Activated CD4-positive, alpha-beta T cell treated with anti-CD3 and anti-CD28 coated beads for 24 hours (primary cell): ENCODE measurements around the gene MRE11.
"Not testable (repeated sequence)": the region's sequence is repeated elsewhere in the genome, so short reads cannot be mapped to it uniquely, and the experiment has no call there.

Experiments
- DNase-seq, 2 donors: peaks; one replicate each; pipeline ENCODE4 v3.0.0-alpha.2; 2020; ENCODE audit warnings: low read depth in 2 of 2

Gene MRE11

DNA sequence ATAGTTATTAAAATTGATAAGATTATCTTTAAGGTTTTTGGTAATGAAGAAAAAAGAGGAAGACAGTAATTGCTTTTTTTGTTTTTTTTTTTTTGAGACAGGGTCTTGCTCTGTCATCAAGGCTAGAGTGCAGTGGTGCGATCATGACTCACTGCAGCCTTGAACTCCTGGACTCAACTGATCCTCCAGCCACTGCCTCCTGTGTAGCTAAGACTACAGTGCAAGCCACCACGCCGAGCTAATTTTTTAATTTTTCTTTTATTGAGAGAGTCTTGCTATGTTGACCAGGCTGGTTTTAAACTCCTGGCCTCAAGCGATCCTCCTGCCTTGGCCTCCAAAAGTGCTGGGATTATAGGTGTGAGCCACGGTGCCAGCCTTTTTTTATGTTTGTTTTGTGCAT is 12.9 kb upstream of the MRE11 start:
- DNase-seq: not testable (repeated sequence)

- no peak for DNase-seq
These were observed 11.1 kb upstream of the MRE11 start for GRCh38 chr11:94504689-94505293.

DNA sequence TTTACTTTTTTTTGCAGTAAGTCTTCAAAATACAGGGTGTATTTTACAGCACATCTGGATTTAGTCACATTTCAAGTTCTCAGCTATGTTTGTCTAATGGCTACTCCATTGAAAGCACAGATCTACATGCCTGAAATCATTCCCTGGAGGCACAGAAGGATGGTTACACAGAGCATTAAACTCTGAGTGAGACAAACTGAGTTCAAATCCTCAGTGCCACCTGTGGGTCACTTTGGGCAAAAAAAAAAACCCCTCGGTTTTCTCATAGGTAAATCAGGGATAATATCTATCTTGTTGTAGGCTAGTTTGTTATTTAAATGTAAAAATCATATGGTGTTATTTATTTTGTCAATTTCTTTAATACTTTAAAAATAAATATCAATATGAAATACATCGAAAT is 7.9 kb upstream of the MRE11 start:
- DNase-seq: no peak

DNA sequence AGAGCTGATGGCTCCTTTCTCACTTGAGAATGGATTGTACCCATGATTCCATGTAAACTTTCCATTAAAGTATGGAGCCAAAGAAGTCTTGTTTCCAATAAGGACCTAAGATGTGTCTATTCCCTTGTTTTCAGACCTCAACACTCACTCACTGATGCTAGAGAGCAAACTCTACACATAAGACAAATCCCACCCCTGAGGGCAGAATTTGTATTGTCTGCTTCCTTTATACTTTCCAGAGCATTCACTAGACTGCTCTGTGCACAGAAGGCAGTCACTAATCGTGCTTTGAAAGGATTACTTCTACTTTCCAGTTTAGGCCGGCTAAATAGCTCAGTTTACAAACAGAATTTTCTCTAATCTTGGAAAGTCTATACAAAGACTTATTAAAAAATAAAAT is 6.5 kb upstream of the MRE11 start:
- no peak for DNase-seq

DNA sequence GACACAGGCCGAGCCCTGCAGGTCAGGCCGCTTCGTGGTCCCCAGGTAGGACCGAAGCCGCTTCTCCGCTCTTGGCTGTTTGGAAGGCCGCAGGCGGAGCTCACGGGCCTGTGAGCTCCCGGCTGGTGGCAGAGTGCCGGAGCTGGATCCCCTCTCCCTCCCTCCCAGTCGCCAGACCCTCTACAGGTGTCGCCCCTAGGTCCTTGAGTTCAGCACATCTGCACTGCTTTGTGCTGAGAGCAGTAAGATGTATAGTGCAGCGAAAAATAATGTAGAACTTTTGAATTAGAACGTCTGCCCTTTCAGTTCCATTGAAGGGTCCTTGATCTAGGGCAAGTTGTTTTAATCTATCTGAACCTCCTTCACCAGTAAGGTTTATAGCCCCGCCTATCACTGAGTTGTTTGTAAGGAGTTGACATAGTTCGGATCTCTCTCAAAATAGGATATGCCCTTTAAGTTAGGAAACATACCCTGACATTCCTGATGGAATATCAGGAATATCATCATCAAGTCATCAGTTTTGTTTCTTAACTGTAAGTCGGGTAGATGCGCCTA is 559 bp upstream of the MRE11 start:
- no peak for DNase-seq

DNA sequence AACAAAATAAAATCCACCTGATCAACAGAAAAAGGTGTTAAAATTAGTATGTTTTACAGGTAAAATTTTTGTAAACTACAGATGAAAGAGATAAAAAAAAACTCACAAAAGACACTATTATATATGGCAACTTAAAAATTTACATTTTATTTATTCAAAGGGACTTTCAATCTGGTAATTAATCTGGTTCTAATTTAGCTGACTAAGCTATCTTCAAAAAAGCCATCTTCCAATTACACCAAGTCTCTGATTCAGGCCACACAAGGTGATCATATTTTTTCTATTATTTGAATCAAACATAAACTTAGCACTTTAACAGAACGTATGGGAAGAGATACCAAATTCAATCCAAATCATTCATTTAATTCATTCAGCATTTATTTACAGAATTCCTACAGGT is 7.6 kb downstream of the MRE11 start:
- no peak for DNase-seq

DNA sequence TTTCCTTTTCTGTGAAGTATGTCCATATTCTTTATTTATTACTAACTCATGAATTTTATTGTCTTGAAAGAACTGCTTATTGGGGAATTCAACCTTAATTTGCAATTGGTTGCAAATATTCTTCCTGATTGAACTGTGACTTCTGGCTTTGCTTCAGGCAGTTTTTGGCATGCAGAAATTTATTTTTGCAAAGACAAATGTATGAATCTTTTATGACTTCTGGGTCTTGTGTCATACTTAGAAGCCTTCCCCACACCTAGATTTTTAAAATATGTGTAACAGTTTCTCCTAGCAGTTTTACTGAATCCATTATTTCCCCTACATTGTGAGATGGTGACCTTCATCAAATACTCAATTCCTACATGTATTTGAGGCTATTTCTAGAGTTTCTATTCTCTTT is 12.3 kb downstream of the MRE11 start:
- no peak for DNase-seq

DNA sequence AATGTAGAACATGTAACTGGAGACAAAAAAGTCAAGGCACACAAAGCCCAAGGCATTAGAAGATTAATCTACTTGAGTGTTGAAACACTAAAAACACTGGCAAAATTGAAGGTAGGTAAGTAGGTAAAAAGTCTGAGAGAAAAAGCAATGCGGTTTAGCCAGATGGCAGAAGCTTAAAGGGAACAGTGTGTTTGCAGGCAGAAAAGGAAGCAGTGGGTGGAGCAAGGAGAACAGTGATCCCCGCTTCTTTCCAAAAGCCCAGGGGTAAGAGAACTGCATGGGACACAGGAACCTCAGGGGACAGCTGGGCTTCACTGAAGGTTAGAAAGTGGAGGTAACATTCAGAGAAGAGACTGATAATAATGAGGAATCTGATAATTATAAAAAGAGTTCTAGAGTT is 16.0 kb downstream of the MRE11 start:
- no peak for DNase-seq

- DNase-seq: no peak
These were observed 20.5 kb downstream of the MRE11 start for GRCh38 chr11:94472916-94473799.

GRCh38 chr11:94469416-94469815 is 24.2 kb downstream of the MRE11 start:
- no peak for DNase-seq

- DNase-seq: no peak
These were observed 34.1 kb downstream of the MRE11 start for GRCh38 chr11:94459576-94459975.

DNA sequence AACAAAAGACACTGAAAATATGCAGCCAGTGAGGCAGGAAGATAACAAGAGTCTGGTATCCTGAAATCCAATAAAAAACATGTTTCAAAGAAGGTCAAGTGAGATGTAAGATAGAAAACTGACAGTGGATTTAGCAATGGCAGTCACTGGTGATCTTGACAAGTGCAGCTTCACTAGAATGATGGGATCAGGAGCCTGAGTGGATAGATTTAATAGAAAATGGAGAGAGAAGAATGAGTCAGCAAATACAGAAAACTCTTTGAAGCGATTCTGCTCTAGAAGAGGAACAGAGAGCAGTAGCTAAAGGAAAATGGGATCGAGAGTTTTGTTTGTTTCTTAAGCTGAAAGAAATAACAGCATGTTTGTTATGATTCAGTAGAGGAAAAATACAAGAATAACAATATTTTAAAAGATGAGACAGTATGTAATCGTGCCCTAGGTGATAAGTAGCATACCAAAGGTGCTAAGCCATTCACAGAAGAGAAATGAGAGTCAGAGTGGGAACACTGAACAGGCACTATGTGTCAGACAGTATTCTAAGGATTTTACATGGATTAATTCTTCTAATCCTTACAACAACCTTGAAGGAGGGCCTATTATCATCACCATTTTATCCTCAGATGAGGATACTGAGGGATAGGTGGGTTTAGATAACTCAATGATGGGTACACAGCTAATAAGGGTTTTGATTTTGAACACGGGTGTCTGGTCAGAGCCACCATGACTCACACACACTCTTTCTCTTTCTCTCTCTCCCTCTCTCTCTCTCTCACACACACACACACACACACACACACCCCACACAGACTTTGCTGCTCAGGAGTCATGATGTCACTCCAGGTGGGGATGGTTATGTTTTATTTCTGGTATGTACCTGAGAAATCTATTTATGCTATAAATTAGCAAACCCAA is 36.3 kb downstream of the MRE11 start:
- no peak for DNase-seq

DNA sequence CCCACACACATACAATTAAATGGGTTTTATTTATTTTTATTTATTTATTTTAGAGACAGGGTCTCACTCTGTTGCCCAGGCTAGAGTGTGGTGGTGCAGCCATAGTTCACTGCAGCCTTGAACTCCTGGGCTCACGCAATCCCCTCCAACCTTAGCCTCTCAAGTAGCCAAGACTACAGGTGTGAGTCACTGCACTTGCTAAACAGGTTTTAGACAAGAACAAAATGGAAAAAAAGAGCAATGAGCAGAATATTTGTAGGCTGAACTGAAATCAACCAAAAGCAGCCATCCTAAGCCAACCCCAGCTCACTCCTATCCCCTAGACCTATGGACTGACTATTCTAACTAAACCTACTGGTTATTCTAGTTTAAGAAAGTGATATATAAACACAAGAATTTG is 37.8 kb downstream of the MRE11 start:
- no peak for DNase-seq

DNA sequence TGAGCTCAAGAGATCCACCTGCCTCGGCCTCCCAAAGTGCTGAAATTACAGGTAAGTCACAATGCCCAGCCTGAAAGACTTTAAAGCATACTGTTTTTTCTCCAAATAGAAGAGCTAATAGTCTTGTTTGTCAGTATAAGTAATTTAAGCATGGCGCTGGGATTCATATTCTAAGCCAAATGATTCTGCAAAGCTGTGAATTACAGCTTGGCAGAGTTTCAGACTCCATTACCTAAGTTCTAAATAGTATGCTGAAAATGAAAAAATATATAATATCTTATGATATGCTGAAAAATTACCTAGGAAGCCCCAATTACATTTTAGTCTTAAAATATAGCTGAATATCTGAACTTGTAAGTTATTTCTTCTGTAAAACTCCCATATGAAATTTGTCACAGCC is 39.3 kb downstream of the MRE11 start:
- DNase-seq: no peak

DNA sequence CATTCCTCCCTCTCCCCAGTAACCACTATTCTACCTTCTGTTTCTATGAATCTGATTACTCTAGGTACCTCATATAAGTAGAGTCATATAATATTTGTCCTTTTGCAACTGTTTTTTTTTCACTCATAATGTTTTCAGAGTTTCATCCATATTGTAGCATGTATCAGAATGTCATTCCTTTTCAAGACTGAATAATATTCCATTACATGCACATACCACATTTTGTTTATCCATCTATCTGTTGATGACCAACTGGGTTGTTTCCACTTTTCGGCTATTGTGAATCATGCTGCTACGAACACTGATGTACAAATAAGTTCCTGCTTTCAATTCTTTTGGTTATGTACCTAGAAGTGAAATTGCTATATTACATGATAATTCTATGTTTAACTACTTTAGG is 40.7 kb downstream of the MRE11 start:
- no peak for DNase-seq

DNA sequence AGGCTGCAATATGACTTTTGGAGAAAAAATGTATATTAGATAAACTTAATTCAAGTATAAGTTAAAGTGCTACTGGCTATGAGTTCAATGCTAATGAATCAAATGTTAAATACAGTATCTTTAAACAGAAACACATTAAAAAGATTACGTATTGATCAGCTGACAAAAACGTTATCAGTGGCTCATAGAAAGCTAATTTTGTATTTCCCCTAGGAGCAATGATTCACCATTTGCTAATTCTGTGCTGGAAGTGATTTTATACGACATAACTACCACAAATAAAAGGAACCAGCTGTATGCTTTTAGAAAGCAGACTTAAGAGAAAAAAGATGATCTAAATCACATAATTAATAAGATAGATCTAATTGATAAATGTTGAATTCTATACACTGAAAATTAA is 43.6 kb downstream of the MRE11 start:
- DNase-seq: no peak

DNA sequence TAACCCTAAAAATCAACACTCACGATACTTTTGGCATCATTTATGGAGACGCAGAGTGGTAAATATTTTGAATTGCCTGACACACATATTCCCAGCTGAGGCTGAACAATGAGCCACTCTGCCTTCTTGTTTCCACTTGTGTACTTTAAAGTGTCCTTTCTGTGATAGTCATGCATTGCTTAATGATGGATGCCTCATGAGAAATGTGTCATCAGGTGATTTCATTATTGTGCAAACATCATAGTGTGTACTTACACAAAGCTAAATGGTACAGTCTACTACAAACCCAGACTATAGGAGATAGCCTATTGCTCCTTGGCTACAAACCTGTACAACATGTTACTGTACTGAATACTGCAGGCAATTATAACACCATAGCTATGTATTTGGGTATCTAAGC is 44.2 kb downstream of the MRE11 start:
- DNase-seq: no peak

GRCh38 chr11:94449029-94449428 is 44.6 kb downstream of the MRE11 start:
- DNase-seq: no peak

- no peak for DNase-seq
These were observed 46.5 kb downstream of the MRE11 start for GRCh38 chr11:94447149-94447548.

GRCh38 chr11:94445641-94446040 is 48.0 kb downstream of the MRE11 start:
- no peak for DNase-seq

GRCh38 chr11:94433049-94433448 is 60.6 kb downstream of the MRE11 start:
- no peak for DNase-seq

DNA sequence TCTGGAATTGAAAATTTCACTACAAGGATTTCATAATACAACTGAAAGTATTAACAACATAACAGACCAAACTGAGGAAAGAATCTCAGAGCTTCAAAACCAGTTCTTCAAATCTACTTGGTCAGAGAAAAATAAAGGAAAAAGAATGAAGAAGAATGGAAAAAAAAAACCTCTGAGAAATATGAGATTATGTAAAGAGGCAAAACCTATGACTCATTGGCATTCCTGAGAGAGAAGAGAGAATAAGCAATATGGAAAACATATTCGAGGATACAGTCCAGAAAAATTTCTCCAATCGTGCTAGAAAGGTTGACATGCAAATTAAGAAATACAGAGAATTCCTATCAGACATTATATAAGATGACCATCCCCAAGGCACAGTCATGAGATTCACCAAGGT is 69.0 kb downstream of the MRE11 start:
- no peak for DNase-seq
